Measurements from ENCODE around the gene CMYA5. TPM values are rescaled to one million over a fixed set of nuclear protein-coding genes. Genes with fewer than 3 reads are reported as not detected.

CMYA5 gene
- total RNA-seq, 2 experiments from 2014 or later = 0.20 to 0.22 TPM

DNA sequence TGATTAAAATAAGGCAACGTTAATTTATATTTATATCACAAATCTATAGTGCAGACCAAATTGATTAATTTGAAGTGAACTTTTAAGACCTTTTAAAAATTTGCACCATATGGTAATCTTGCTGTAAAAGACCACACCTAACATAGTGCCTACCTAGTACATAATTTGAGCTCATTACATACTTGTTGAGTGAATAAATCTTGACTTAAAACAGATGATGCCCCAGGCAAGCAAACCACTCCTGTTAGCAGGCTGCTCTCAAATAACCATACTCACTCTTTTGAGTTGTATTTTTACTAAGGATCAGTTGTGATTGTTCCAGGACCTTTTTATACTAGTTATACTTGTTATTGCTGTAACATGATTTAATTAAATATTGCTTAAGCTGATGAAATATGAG is 27.2 kb downstream of the CMYA5 start:
- DNase-seq (no peak), ATAC-seq (ENCODE audit: poor library complexity) (no peak)
- Mint-ChIP-seq H3K4me1 (ENCODE audit: low read depth) (no peaks in the 10 kb centered on the region), H3K27ac (no peak overlapping the region), H3K36me3 (ENCODE audit: low read depth) (peaks cover 3% of the 10 kb centered on the region), H3K27me3 (no peaks in the 10 kb centered on the region), H3K9me3 (peaks cover 7% of the 10 kb centered on the region), H3K4me3 (no peak overlapping the region)
- ChIA-PET CTCF (no interaction called here), POLR2A (no interaction called here)
- no peaks in the 10 kb centered on the region for H3K4me1 ChIP-seq (ENCODE audit: insufficient read depth, low read length)
- no peak overlapping the region for H3K4me3 ChIP-seq (ENCODE audit: low read length)
- no peaks in the 10 kb centered on the region for H3K27me3 ChIP-seq (ENCODE audit: control insufficient read depth in 1 of 2, insufficient read depth in 2 of 2, low read length in 2 of 2)
- peaks cover 5 to 10% of the 10 kb centered on the region in 2 experiments for H3K9me3 ChIP-seq (ENCODE audit: control insufficient read depth in 1 of 2, insufficient read depth in 1 of 2, low read length in 2 of 2)
- TF ChIP-seq, protein P1, sequence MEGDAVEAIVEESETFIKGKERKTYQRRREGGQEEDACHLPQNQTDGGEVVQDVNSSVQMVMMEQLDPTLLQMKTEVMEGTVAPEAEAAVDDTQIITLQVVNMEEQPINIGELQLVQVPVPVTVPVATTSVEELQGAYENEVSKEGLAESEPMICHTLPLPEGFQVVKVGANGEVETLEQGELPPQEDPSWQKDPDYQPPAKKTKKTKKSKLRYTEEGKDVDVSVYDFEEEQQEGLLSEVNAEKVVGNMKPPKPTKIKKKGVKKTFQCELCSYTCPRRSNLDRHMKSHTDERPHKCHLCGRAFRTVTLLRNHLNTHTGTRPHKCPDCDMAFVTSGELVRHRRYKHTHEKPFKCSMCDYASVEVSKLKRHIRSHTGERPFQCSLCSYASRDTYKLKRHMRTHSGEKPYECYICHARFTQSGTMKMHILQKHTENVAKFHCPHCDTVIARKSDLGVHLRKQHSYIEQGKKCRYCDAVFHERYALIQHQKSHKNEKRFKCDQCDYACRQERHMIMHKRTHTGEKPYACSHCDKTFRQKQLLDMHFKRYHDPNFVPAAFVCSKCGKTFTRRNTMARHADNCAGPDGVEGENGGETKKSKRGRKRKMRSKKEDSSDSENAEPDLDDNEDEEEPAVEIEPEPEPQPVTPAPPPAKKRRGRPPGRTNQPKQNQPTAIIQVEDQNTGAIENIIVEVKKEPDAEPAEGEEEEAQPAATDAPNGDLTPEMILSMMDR (IDR thresholded peaks at IDR 0.05) = no peak
- H3K27ac ChIP-seq (ENCODE audit: low read depth in 1 of 2, low read length in 2 of 2) = no peak overlapping the region
- intact Hi-C loops (cut with DNase I, micrococcal nuclease) = no loop called here
- H3K36me3 ChIP-seq (ENCODE audit: insufficient read depth, low read length) = no peaks in the 10 kb centered on the region

DNA sequence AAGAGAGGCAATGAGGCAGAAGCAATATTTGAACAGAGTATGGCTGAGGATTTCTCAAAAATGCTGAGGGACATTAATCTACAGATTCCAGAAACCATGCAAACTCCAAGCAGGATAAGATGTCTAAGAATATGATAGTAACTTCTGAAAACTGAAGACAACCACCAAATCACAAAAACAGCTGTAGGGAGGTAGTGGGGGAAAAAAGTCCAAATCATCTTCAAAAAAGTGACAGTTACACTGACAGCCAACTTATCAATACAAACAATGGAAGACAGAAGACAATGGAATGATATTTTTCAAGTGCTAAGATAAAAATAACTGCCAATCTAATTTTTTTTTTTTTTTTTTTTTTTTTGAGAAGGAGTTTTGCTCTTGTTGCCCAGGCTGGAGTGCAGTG is 30.5 kb downstream of the CMYA5 start:
- DNase-seq (no peak), ATAC-seq (ENCODE audit: poor library complexity) (no peak)
- intact Hi-C loops (cut with DNase I, micrococcal nuclease) = no loop called here
- no peaks in the 10 kb centered on the region for H3K4me1 Mint-ChIP-seq (ENCODE audit: low read depth)
- Histone ChIP-seq H3K27ac (ENCODE audit: low read depth in 1 of 2, low read length in 2 of 2) (no peak overlapping the region), H3K9me3 (ENCODE audit: control insufficient read depth in 1 of 2, insufficient read depth in 1 of 2, low read length in 2 of 2) (peaks cover 5 to 10% of the 10 kb centered on the region in 2 experiments), H3K4me3 (ENCODE audit: low read length) (no peak overlapping the region), H3K27me3 (ENCODE audit: control insufficient read depth in 1 of 2, insufficient read depth in 2 of 2, low read length in 2 of 2) (no peaks in the 10 kb centered on the region), H3K36me3 (ENCODE audit: insufficient read depth, low read length) (no peaks in the 10 kb centered on the region), H3K4me1 (ENCODE audit: insufficient read depth, low read length) (no peaks in the 10 kb centered on the region)
- ChIA-PET POLR2A (no interaction called here), CTCF (no interaction called here)
- H3K36me3 Mint-ChIP-seq (ENCODE audit: low read depth) = peaks cover 3% of the 10 kb centered on the region
- TF ChIP-seq, protein P1 (IDR thresholded peaks at IDR 0.05) = no peak
- no peak overlapping the region for H3K4me3 Mint-ChIP-seq
- H3K27me3 Mint-ChIP-seq = no peaks in the 10 kb centered on the region
- H3K9me3 Mint-ChIP-seq = peaks cover 7% of the 10 kb centered on the region
- no peak overlapping the region for H3K27ac Mint-ChIP-seq

DNA sequence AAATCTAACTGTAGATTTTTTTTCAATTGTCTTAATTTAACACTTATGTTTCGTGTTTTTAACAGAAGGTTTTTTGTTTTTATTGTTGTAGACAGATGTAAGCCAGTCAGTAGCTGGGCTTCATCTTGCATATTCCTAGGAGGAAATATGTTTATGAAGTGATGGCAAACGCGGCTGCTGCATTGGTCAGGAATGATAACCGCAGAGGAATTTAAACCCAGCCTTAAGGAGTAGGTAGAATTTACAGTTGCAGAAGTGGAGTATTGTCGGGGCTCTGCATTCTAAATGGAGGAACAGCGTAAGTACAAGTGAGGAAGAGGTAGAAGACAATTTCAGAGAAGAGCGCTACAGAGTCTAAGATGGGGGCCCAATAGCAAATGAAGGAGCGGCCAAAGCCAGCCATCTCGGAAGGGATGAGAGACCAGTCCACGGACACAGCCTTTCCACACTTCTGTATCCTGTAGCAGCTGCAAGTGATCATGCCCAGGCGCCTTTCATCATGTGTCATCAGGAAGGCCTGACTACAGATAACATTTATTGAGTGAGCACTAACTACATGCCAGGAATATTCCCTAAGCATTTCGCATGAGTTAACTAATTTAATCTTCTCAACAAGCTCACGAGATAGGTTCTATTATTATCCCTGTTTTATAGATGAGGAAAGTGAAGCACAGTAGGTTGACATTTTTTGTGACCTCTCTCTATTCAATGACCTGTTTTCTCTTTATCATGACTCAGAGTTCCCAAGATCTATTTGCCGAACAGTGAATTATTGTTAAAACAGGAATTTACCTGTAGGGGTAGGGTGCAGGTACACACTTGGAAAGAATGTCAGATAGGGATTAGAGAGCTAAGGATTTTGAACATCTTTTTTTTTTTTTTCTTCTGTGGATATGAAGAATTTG is 38.1 kb downstream of the CMYA5 start:
- no peaks in the 10 kb centered on the region for H3K36me3 Mint-ChIP-seq (ENCODE audit: low read depth)
- H3K4me1 ChIP-seq (ENCODE audit: insufficient read depth, low read length) = peaks cover 6% of the 10 kb centered on the region
- H3K9me3 ChIP-seq (ENCODE audit: control insufficient read depth in 1 of 2, insufficient read depth in 1 of 2, low read length in 2 of 2) = no peaks in the 10 kb centered on the region
- H3K27ac Mint-ChIP-seq = no peak overlapping the region
- ChIA-PET CTCF (no interaction called here), POLR2A (no interaction called here)
- H3K4me3 Mint-ChIP-seq = no peak overlapping the region
- H3K4me1 Mint-ChIP-seq (ENCODE audit: low read depth) = peaks cover 40% of the 10 kb centered on the region
- no peak for ATAC-seq (ENCODE audit: poor library complexity)
- no peak overlapping the region for H3K27ac ChIP-seq (ENCODE audit: low read depth in 1 of 2, low read length in 2 of 2)
- H3K27me3 Mint-ChIP-seq = peaks cover 56% of the 10 kb centered on the region
- H3K9me3 Mint-ChIP-seq = no peaks in the 10 kb centered on the region
- intact Hi-C loops (cut with DNase I, micrococcal nuclease) = no loop called here
- peaks cover 9 to 12% of the 10 kb centered on the region in 2 experiments for H3K27me3 ChIP-seq (ENCODE audit: control insufficient read depth in 1 of 2, insufficient read depth in 2 of 2, low read length in 2 of 2)
- TF ChIP-seq, protein P1 (IDR thresholded peaks at IDR 0.05) = no peak
- no peak overlapping the region for H3K4me3 ChIP-seq (ENCODE audit: low read length)
- H3K36me3 ChIP-seq (ENCODE audit: insufficient read depth, low read length) = no peaks in the 10 kb centered on the region
- no peak for DNase-seq
